ENCODE results near the gene ABHD14A. TPM values are rescaled to one million over a fixed set of nuclear protein-coding genes. Genes with fewer than 3 reads are reported as not detected.
A peak's percentile ranks its signal among the peaks of the same experiment; 100 is the strongest.

The ABHD14A gene
- total and polyA plus RNA-seq, 4 experiments from 2014 or later, result 23.7 to 136 (median 60.0) TPM

GRCh38 chr3:51945926-51946705 is 28.7 kb upstream of the ABHD14A start:
- Mint-ChIP-seq H3K4me3 (no peak overlapping the region), H3K36me3 (peaks cover 4 to 5% of the 10 kb centered on the region in 2 donors), H3K27ac (no peak overlapping the region)

GRCh38 chr3:51946796-51947195 is 28.1 kb upstream of the ABHD14A start:
- no peaks in the 10 kb centered on the region for H3K36me3 ChIP-seq (ENCODE audit: insufficient read depth, low read length)
- no peaks in the 10 kb centered on the region for H3K9me3 ChIP-seq (ENCODE audit: control insufficient read depth in 1 of 2, low read length in 2 of 2)
- no peaks in the 10 kb centered on the region for H3K27me3 ChIP-seq (ENCODE audit: insufficient read depth, low read length)
- POLR2A ChIA-PET (ENCODE audit: partially characterized antibody), result interaction anchor here (0.6 to 1.2 kb wide), 2 partner anchors 21 to 27 kb away, joined by 4 to 5 read pairs; partner anchors contain the start of genes ABHD14A, ABHD14B and PCBP4
- Mint-ChIP-seq H3K27me3 (no peaks in the 10 kb centered on the region), H3K4me3 (no peak overlapping the region), H3K36me3 (peaks cover 3 to 5% of the 10 kb centered on the region in 2 donors), H3K27ac (no peak overlapping the region), H3K4me1 (peaks cover 2 to 21% (median 11%) of the 10 kb centered on the region in 4 donors), H3K9me3 (no peaks in the 10 kb centered on the region)
- DNase-seq, result no peak
- no peak overlapping the region for H3K4me3 ChIP-seq (ENCODE audit: low read length in 2 of 2)
- no peak overlapping the region for H3K27ac ChIP-seq (ENCODE audit: low read depth, low read length)
- intact Hi-C loops (cut with micrococcal nuclease), result no loop called here
- CTCF ChIA-PET (ENCODE audit: partially characterized antibody), result interaction anchor here (0.6 to 1.0 kb wide), 2 partner anchors 27 to 447 kb away, joined by 4 to 6 read pairs; partner anchors contain the start of gene ABHD14B
- H3K4me1 ChIP-seq (ENCODE audit: insufficient read depth, low read length), result peaks cover 12% of the 10 kb centered on the region

More at GRCh38 chr3:51945926-51946705, 28.7 kb upstream of the ABHD14A start:
- intact Hi-C loops (cut with micrococcal nuclease), result no loop called here
- peaks cover 4 to 28% (median 14%) of the 10 kb centered on the region in 4 donors for H3K4me1 Mint-ChIP-seq
- H3K9me3 Mint-ChIP-seq, result no peaks in the 10 kb centered on the region
- CTCF ChIA-PET (ENCODE audit: partially characterized antibody), result interaction anchor here (1.0 kb wide), 1 partner anchor 27 kb away, joined by 6 read pairs; the partner anchor contains the start of gene ABHD14B
- Histone ChIP-seq H3K4me1 (ENCODE audit: insufficient read depth, low read length) (peaks cover 16% of the 10 kb centered on the region), H3K4me3 (ENCODE audit: low read length in 2 of 2) (no peak overlapping the region), H3K27ac (ENCODE audit: low read depth, low read length) (no peak overlapping the region), H3K36me3 (ENCODE audit: insufficient read depth, low read length) (no peaks in the 10 kb centered on the region), H3K27me3 (ENCODE audit: insufficient read depth, low read length) (no peaks in the 10 kb centered on the region), H3K9me3 (ENCODE audit: control insufficient read depth in 1 of 2, low read length in 2 of 2) (no peaks in the 10 kb centered on the region)
- DNase-seq, result no peak
- no peaks in the 10 kb centered on the region for H3K27me3 Mint-ChIP-seq
- POLR2A ChIA-PET (ENCODE audit: partially characterized antibody), result interaction anchor here (1.2 kb wide), 1 partner anchor 28 kb away, joined by 5 read pairs; the partner anchor contains the start of genes ABHD14A and ABHD14B

GRCh38 chr3:51947215-51947900 is 27.5 kb upstream of the ABHD14A start:
- Mint-ChIP-seq H3K4me1 (peaks cover 2 to 16% (median 7%) of the 10 kb centered on the region in 4 donors), H3K27ac (peak overlapping the region in 1 of 7 donors; percentile 46), H3K9me3 (no peaks in the 10 kb centered on the region), H3K36me3 (peaks cover 0 to 5% of the 10 kb centered on the region in 2 donors), H3K27me3 (no peaks in the 10 kb centered on the region), H3K4me3 (no peak overlapping the region)
- H3K27ac ChIP-seq (ENCODE audit: low read depth, low read length), result no peak overlapping the region
- no peak for DNase-seq
- intact Hi-C loops (cut with micrococcal nuclease), result no loop called here
- H3K36me3 ChIP-seq (ENCODE audit: insufficient read depth, low read length), result no peaks in the 10 kb centered on the region
- ChIA-PET CTCF (ENCODE audit: partially characterized antibody) (interaction anchor here (0.6 to 1.0 kb wide), 3 partner anchors 10 to 447 kb away, joined by 3 to 6 read pairs (median 4); partner anchors contain the start of gene ABHD14B), POLR2A (ENCODE audit: partially characterized antibody) (interaction anchor here (0.6 kb wide), 1 partner anchor 20 kb away, joined by 4 read pairs; the partner anchor contains the start of gene PCBP4)
- H3K27me3 ChIP-seq (ENCODE audit: insufficient read depth, low read length), result no peaks in the 10 kb centered on the region
- H3K4me1 ChIP-seq (ENCODE audit: insufficient read depth, low read length), result peaks cover 10% of the 10 kb centered on the region
- no peak overlapping the region for H3K4me3 ChIP-seq (ENCODE audit: low read length in 2 of 2)
- H3K9me3 ChIP-seq (ENCODE audit: control insufficient read depth in 1 of 2, low read length in 2 of 2), result no peaks in the 10 kb centered on the region

GRCh38 chr3:51948016-51948580 is 26.8 kb upstream of the ABHD14A start:
- DNase-seq, result no peak
- H3K9me3 ChIP-seq (ENCODE audit: control insufficient read depth in 1 of 2, low read length in 2 of 2), result no peaks in the 10 kb centered on the region
- peaks cover 0 to 5% of the 10 kb centered on the region in 2 donors for H3K36me3 Mint-ChIP-seq
- no peak overlapping the region for H3K4me3 ChIP-seq (ENCODE audit: low read length in 2 of 2)
- H3K27ac Mint-ChIP-seq, result no peak overlapping the region
- intact Hi-C loops (cut with micrococcal nuclease), result no loop called here
- H3K9me3 Mint-ChIP-seq, result no peaks in the 10 kb centered on the region
- H3K27me3 Mint-ChIP-seq, result peaks cover 0 to 1% of the 10 kb centered on the region in 2 donors
- H3K4me3 Mint-ChIP-seq, result no peak overlapping the region
- POLR2A ChIA-PET (ENCODE audit: partially characterized antibody), result no interaction called here
- H3K4me1 Mint-ChIP-seq, result peaks cover 0 to 8% (median 1%) of the 10 kb centered on the region in 4 donors
- CTCF ChIA-PET (ENCODE audit: partially characterized antibody), result interaction anchor here (0.6 kb wide), 1 partner anchor 11 kb away, joined by 3 read pairs; no protein-coding TSS in a partner anchor
- H3K27me3 ChIP-seq (ENCODE audit: insufficient read depth, low read length), result no peaks in the 10 kb centered on the region
- H3K27ac ChIP-seq (ENCODE audit: low read depth, low read length), result no peak overlapping the region
- peaks cover 3% of the 10 kb centered on the region for H3K4me1 ChIP-seq (ENCODE audit: insufficient read depth, low read length)
- H3K36me3 ChIP-seq (ENCODE audit: insufficient read depth, low read length), result no peaks in the 10 kb centered on the region

- Histone ChIP-seq H3K36me3 (ENCODE audit: insufficient read depth, low read length) (no peaks in the 10 kb centered on the region), H3K4me1 (ENCODE audit: insufficient read depth, low read length) (no peaks in the 10 kb centered on the region), H3K27ac (ENCODE audit: low read depth, low read length) (no peak overlapping the region), H3K9me3 (ENCODE audit: control insufficient read depth in 1 of 2, low read length in 2 of 2) (no peaks in the 10 kb centered on the region), H3K4me3 (ENCODE audit: low read length in 2 of 2) (no peak overlapping the region), H3K27me3 (ENCODE audit: insufficient read depth, low read length) (no peaks in the 10 kb centered on the region)
- Mint-ChIP-seq H3K4me1 (peaks cover 0 to 8% (median 0%) of the 10 kb centered on the region in 4 donors), H3K9me3 (no peaks in the 10 kb centered on the region), H3K27ac (no peak overlapping the region), H3K27me3 (peaks cover 3 to 7% of the 10 kb centered on the region in 2 donors), H3K4me3 (no peak overlapping the region), H3K36me3 (peaks cover 0 to 5% of the 10 kb centered on the region in 2 donors)
- no peak for DNase-seq
- POLR2A ChIA-PET (ENCODE audit: partially characterized antibody), result no interaction called here
- CTCF ChIA-PET (ENCODE audit: partially characterized antibody), result no interaction called here
- intact Hi-C loops (cut with micrococcal nuclease), result no loop called here
These were observed 25.7 kb upstream of the ABHD14A start for GRCh38 chr3:51949121-51949520.

GRCh38 chr3:51950899-51951298 is 24.0 kb upstream of the ABHD14A start:
- Mint-ChIP-seq H3K4me3 (no peak overlapping the region), H3K27ac (no peak overlapping the region), H3K9me3 (no peaks in the 10 kb centered on the region), H3K4me1 (peaks cover 0 to 8% (median 0%) of the 10 kb centered on the region in 4 donors), H3K27me3 (peaks cover 3 to 12% of the 10 kb centered on the region in 2 donors), H3K36me3 (peaks cover 0 to 5% of the 10 kb centered on the region in 2 donors)
- H3K27ac ChIP-seq (ENCODE audit: low read depth, low read length), result no peak overlapping the region
- H3K4me3 ChIP-seq (ENCODE audit: low read length in 2 of 2), result no peak overlapping the region
- intact Hi-C loops (cut with micrococcal nuclease), result no loop called here
- no peaks in the 10 kb centered on the region for H3K9me3 ChIP-seq (ENCODE audit: control insufficient read depth in 1 of 2, low read length in 2 of 2)
- POLR2A ChIA-PET (ENCODE audit: partially characterized antibody), result interaction anchor here (0.6 kb wide), 1 partner anchor 9 kb away, joined by 3 read pairs; the partner anchor contains the start of gene PARP3
- H3K36me3 ChIP-seq (ENCODE audit: insufficient read depth, low read length), result no peaks in the 10 kb centered on the region
- CTCF ChIA-PET (ENCODE audit: partially characterized antibody), result interaction anchor here (1.8 to 3.2 kb wide), 2 partner anchors 9 to 22 kb away, joined by 7 to 14 read pairs; partner anchors contain the start of genes ABHD14B, PARP3 and RRP9
- no peak for DNase-seq
- peaks cover 8% of the 10 kb centered on the region for H3K27me3 ChIP-seq (ENCODE audit: insufficient read depth, low read length)
- peaks cover 4% of the 10 kb centered on the region for H3K4me1 ChIP-seq (ENCODE audit: insufficient read depth, low read length)

All from CD4-positive, alpha-beta memory T cell (primary cell).